SU-DHL-6 (cell line): ENCODE data around the gene CDC42EP3.

ENCODE experiments used
- EZH2phosphoT487 ChIP-seq: fragments of 200-600 bp; sonication (generic), shearing (Covaris generic); conservative IDR thresholded peaks from 2 replicates; pipeline ENCODE4 v1.6.1; 2018; ENCODE audit warnings: mild to moderate bottlenecking, antibody characterized with exemption, low read length, moderate library complexity, mixed read lengths
- TF ChIP-seq, protein P1 (sequence below): fragments of 200-600 bp; sonication (generic); IDR thresholded peaks from one replicate; pipeline ENCODE4 v1.5.1; 2017; ENCODE audit warnings: antibody characterized with exemption, mild to moderate bottlenecking, low read length, moderate library complexity; ENCODE audit not compliant: insufficient read depth, poor library complexity, severe bottlenecking

DNA sequence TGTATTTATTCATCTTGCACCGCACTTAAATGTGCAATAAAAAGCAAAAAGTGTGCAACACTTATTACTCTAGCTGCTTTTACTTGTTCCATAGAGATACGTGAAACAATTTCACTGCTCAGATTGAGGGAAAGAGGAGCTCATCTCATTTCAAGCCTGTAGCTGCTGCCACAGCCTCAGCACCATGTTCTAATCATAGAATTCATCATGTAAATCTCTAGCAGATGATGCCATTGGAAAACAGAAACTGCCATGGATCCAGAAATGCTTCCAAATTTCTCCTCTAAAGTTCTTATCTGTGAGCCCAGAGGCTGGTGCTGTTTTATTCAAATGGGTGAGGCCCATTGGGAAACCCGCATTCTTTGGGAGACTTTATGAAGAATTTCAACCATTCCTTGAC, 2.0 kb downstream of the CDC42EP3 start:
- TF ChIP-seq, protein P1, sequence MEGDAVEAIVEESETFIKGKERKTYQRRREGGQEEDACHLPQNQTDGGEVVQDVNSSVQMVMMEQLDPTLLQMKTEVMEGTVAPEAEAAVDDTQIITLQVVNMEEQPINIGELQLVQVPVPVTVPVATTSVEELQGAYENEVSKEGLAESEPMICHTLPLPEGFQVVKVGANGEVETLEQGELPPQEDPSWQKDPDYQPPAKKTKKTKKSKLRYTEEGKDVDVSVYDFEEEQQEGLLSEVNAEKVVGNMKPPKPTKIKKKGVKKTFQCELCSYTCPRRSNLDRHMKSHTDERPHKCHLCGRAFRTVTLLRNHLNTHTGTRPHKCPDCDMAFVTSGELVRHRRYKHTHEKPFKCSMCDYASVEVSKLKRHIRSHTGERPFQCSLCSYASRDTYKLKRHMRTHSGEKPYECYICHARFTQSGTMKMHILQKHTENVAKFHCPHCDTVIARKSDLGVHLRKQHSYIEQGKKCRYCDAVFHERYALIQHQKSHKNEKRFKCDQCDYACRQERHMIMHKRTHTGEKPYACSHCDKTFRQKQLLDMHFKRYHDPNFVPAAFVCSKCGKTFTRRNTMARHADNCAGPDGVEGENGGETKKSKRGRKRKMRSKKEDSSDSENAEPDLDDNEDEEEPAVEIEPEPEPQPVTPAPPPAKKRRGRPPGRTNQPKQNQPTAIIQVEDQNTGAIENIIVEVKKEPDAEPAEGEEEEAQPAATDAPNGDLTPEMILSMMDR = no peak
- TF ChIP-seq EZH2phosphoT487 = no peak
